Measurements from ENCODE around the gene GTPBP6.
"Not testable (repeated sequence)": the region's sequence is repeated elsewhere in the genome, so short reads cannot be mapped to it uniquely, and the experiment has no call there.

GTPBP6 gene

DNA sequence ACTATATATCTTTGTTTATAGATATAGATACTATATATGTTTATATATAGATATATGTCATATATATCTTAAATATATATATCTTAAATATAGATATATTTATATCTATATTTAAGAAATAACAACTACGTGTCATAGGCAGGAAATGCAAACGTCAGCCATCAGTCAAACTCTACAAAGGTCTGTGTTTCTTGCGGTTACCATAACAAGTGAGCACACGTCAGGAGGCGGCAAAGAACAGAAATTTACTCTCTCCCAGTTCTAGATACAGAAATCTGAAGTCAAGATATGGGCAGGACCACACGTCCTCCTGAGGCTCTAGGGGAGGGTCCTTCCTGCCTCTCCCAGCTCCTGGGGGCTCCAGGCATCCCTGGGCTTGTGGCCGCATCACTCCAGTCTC lies 30.9 kb downstream of the GTPBP6 start:
- no peak for DNase-seq

DNA sequence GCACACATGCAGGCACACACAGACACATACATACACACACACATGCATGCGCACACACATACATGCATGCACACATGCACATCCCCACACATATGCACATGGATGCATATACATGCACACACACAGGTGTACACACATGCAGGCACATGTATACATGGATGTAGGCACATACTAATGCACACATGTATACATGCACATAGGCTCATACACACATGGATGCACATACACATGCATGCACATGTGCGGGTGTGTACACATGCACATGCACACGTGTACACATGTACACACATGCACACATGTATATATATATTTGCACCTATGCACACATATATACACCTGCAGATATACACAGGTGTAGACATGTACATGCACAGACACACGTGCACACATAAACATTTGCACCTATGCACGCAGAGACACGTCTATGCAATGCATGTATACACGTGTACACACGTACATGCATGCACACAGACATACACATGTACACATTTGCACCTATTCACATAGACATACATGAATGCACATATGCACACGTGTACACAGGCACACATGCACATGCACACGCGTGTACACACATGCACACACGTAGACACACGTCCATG lies 33.4 kb downstream of the GTPBP6 start:
- no peak for DNase-seq

GRCh38 chrX:283115-283845 lies 35.3 kb downstream of the GTPBP6 start:
- DNase-seq: peak; percentile 85 to 88

- not testable (repeated sequence) for DNase-seq
These were observed 36.5 kb downstream of the GTPBP6 start for GRCh38 chrX:282000-282681.

- DNase-seq: no peak
These were observed 37.2 kb downstream of the GTPBP6 start, which contains the start of gene PLCXD1 for GRCh38 chrX:281166-281999. TSS of gene PLCXD1 (plus strand) at chrX:281381. CDS start at chrX:284188, 2,807 bp downstream.

- DNase-seq: not testable (repeated sequence)
These were observed 37.9 kb downstream of the GTPBP6 start for GRCh38 chrX:280722-281121.

- not testable (repeated sequence) for DNase-seq
These were observed 38.6 kb downstream of the GTPBP6 start for GRCh38 chrX:279757-280604.

GRCh38 chrX:276581-277201 lies 41.9 kb downstream of the GTPBP6 start:
- peak; percentile 12 to 51 for DNase-seq

DNA sequence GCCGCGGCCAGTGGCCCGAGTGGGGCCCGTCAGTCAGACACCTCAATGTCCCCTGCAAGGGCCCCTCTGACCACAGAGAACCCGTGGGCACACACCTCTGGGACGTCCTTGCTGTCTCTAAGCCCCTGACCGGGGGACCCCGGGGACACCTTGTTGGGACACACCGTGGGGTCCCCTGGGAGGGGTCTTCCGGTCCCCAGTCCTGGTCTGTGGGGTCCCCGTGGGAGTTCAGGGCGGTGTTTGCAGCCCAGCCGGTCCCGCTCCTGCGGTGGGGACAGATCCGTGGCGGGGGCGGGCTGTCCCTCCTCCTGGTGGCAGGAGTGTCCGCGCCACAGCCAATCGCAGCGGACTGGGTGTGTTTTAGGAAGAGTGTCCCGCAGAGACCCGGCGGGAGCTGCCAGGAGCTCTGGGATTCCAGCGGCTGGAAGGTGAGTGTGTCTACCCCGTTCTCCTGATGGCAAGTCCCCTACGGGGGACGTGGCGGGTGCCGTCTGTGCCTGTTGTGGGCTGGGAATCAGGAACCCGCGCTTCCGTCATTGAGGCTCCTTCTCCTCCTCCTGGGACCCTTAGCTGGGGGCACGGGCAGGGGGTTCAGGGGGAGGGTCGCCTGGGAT lies 42.5 kb downstream of the GTPBP6 start:
- peak; percentile 68 to 87 for DNase-seq

- DNase-seq: peak in 1 of 2 donors; percentile 12
These were observed 43.1 kb downstream of the GTPBP6 start for GRCh38 chrX:275476-275966.

DNA sequence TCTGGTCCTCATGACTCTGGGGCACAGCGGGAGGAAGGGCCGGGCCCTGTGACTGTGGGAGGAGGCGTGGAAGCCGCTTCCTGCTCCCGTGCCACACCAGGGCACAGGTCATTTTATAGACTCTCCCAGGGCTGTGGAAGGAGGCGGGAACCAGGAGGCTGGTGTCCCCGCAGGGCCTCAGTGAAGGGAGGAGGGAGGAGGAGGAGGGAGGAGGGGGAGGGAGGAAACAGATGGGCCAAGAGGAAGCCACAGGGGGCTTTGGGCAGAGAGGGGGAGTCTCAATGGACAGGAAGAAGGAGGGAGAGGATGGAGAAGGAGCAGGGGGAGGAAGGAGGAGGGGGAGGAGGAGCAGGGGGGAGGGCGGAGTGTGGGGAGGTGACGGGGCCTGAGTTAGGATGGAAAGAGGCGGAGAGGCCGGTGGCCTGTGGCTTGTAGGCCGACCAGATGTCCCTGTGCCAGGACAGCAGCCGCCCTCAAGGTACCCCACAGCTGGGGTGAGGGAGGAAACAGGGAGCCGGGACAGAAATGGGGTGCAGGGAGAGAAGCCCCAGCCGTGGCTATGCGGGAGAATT lies 43.6 kb downstream of the GTPBP6 start:
- peak; percentile 92 for DNase-seq

GRCh38 chrX:270848-271367 lies 47.7 kb downstream of the GTPBP6 start:
- no peak for DNase-seq

DNA sequence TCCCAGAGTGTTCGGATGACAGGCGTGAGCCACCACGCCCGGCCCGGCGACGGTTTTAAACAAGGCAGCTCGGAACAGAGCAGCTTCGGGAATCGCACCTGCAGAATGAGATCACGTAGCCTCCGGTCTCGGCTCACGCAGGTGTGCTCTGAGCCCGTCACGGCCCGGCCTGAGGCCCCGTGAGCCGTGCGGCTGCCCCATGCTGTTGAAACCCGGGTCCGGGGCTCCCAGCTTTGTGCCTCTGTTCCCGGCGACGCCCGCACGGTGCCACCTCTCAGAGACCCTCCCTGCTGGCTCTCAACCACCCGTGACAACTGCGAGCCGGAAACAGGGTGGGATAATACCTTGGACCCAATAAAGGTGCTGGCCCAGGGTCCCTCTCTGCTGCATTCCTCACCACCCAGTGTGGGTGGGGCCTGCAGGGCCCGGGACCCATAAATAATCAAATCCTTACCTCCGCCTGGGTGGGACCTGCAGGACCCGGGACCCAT lies 50.8 kb downstream of the GTPBP6 start:
- no peak for DNase-seq

- DNase-seq: no peak
These were observed 53.1 kb downstream of the GTPBP6 start for GRCh38 chrX:265502-265901.

GRCh38 chrX:264634-265455 lies 53.8 kb downstream of the GTPBP6 start:
- peak; percentile 6 to 22 for DNase-seq

- not testable (repeated sequence) for DNase-seq
These were observed 54.6 kb downstream of the GTPBP6 start for GRCh38 chrX:264006-264405.

- no peak for DNase-seq
These were observed 56.2 kb downstream of the GTPBP6 start for GRCh38 chrX:262381-262909.

GRCh38 chrX:261919-262352 lies 56.7 kb downstream of the GTPBP6 start:
- no peak for DNase-seq
